HAP-1 (cell line): Measurements from ENCODE around the gene ANK3.
"Not testable (repeated sequence)": the region's sequence is repeated elsewhere in the genome, so short reads cannot be mapped to it uniquely, and the experiment has no call there.

ENCODE experiments used
- DNase-seq, 2 experiments: peaks; one replicate each; pipeline ENCODE4 v3.0.0-alpha.2; 2016 to 2020; ENCODE audit warnings: low spot score in 2 of 2
- H3K27me3 ChIP-seq: fragments of 250-450 bp; sonication (Bioruptor Pico); 2 replicates; pipeline ENCODE4 v1.5.1; 2020; ENCODE audit warnings: low read depth, mild to moderate bottlenecking, moderate library complexity
- H3K36me3 ChIP-seq: fragments of 250-450 bp; sonication (Bioruptor Pico); replicated peaks from 2 replicates; pipeline ENCODE4 v1.5.1; 2020; ENCODE audit warnings: mild to moderate bottlenecking
- H3K4me1 ChIP-seq: fragments of 250-450 bp; sonication (Bioruptor Pico); 2 replicates; pipeline ENCODE4 v1.5.1; 2020; ENCODE audit warnings: mild to moderate bottlenecking
- H3K4me3 ChIP-seq: fragments of 250-450 bp; sonication (Bioruptor Pico); 2 replicates; pipeline ENCODE4 v1.5.1; 2020; ENCODE audit warnings: mild to moderate bottlenecking, moderate library complexity
- H3K9me3 ChIP-seq: fragments of 250-450 bp; sonication (Bioruptor Pico); 2 replicates; pipeline ENCODE4 v1.5.1; 2020; ENCODE audit warnings: mild to moderate bottlenecking, moderate library complexity
- in situ Hi-C: fragments of 300-500 bp; cut with MboI; formaldehyde crosslinking; loops from 3 replicates; pipeline ENCODE4 v1.14.3; 2020; ENCODE audit warnings: low sequenced_read_pairs, inconsistent platforms, mixed read lengths

Gene ANK3

DNA sequence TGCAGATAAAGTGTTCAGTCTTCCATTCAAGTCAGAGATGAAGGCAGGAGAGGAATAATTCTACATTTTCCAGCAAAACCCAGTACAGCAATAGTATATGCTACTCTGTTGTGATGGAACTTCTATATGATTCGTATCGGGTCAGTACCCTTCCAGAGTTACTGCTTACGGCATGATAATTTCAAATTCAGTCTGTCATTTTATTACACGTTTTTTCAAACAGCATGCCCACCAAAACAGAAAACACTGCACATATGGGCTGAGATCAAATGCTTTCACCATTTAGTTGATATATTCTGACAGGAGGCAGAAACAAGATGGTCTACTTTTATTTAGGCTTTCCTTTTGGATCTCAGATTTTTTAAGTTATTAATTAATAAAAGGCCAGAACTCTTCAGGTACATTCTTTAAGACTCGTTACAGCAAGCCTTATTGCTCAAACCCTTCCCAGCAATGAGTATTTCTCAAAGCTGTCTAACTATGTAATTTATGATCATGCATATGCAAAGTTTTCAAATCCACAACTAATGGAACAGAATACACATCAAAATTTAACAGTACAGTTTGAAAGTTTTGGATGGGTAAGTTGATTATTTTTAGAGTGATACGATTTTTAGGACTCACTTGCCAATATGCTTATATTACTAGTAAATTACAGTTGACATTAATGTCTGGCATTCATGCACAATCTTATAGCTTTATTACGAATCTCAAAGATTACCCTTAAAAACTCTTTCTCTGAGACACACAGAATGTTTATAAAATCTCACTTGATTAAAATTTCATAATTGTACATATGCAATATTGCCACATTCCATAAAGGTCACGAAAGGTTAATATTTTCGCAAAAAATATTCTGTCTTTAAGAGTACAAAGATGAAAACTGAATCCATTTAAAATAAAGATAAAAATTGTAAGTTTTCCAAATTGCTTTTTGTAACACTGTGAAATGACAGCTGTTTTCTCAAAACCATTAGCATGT is 91.0 kb downstream of the ANK3 start:
- Histone ChIP-seq H3K27me3 (no peaks in the 10 kb centered on the region), H3K4me1 (peaks cover 8% of the 10 kb centered on the region), H3K4me3 (no peak overlapping the region), H3K36me3 (no peaks in the 10 kb centered on the region), H3K9me3 (no peaks in the 10 kb centered on the region)
- DNase-seq: no peak
- in situ Hi-C loops: no loop called here

- Histone ChIP-seq H3K27me3 (no peaks in the 10 kb centered on the region), H3K4me1 (peaks cover 8% of the 10 kb centered on the region), H3K9me3 (no peaks in the 10 kb centered on the region), H3K36me3 (no peaks in the 10 kb centered on the region), H3K4me3 (no peak overlapping the region)
- in situ Hi-C loops: no loop called here
- no peak for DNase-seq
Observed at GRCh38 chr10:60296073-60296472, 93.6 kb downstream of the ANK3 start.

GRCh38 chr10:60295028-60295937 is 94.4 kb downstream of the ANK3 start:
- peaks cover 3% of the 10 kb centered on the region for H3K4me1 ChIP-seq
- no peak for DNase-seq
- H3K36me3 ChIP-seq: no peaks in the 10 kb centered on the region
- no peaks in the 10 kb centered on the region for H3K9me3 ChIP-seq
- no peak overlapping the region for H3K4me3 ChIP-seq
- H3K27me3 ChIP-seq: no peaks in the 10 kb centered on the region
- in situ Hi-C loops: no loop called here

DNA sequence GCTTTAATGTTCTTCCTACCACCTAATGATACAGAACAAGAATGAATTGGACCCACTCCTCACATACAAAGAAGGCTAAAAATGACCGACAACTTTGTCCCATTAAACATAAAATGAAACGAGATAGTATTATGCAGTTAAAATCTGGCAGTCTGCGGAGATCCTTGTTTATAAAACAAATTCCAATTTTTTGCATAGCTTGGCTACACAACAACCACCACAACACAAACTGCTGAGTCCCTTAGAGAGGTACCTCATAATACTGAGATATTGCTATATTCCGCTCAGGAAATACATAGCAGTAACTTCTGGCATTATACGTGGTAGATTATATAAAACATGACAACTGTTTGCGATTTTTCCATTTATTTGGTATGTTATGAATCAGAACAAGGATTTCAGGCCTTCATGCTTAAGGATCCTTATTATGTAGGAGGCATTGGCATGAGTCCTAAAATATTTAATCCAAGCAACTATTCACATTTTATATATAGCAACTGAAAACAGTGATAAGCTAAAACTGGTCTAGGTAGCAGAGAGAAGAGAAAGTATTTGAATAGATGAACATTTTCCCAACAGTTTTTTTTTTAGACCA is 96.0 kb downstream of the ANK3 start:
- Histone ChIP-seq H3K9me3 (no peaks in the 10 kb centered on the region), H3K27me3 (no peaks in the 10 kb centered on the region), H3K36me3 (no peaks in the 10 kb centered on the region), H3K4me3 (no peak overlapping the region), H3K4me1 (no peaks in the 10 kb centered on the region; the same call in 1 of the 2 replicates)
- DNase-seq: no peak
- in situ Hi-C loops: no loop called here

- no peak for DNase-seq
- Histone ChIP-seq H3K4me1 (no peaks in the 10 kb centered on the region), H3K27me3 (no peaks in the 10 kb centered on the region), H3K4me3 (no peak overlapping the region), H3K36me3 (no peaks in the 10 kb centered on the region), H3K9me3 (no peaks in the 10 kb centered on the region)
- in situ Hi-C loops: no loop called here
Observed at GRCh38 chr10:60292998-60293397, 96.7 kb downstream of the ANK3 start.

DNA sequence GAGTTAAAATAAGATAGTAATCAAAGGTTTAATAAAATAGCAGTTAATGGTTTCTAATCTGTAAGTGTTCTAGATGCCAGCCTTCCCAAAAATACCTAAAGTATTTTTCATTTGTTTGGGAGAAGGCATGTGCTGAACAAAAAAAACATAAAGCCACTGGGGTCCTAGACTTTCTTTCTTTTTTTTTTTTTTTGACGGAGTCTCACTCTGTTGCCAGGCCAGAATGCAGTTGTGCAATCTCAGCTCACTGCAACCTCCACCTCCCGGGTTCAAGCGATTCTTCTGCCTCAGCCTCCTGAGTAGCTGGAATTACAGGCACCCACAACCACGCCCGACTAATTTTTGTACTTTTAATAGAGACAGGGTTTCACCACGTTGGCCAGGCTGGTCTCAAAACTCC is 97.1 kb downstream of the ANK3 start:
- H3K36me3 ChIP-seq, in situ Hi-C loops, H3K4me1 ChIP-seq, DNase-seq, H3K9me3 ChIP-seq, H3K4me3 ChIP-seq, H3K27me3 ChIP-seq: not testable (repeated sequence)

GRCh38 chr10:60291344-60291930 is 98.2 kb downstream of the ANK3 start:
- in situ Hi-C loops: no loop called here
- Histone ChIP-seq H3K27me3 (0 out of 2 replicates have a peak, but pooled peaks cover 3% of the 10 kb centered on the region), H3K4me1 (no peaks in the 10 kb centered on the region; the same call in 1 of the 2 replicates), H3K4me3 (no peak overlapping the region), H3K9me3 (no peaks in the 10 kb centered on the region), H3K36me3 (no peaks in the 10 kb centered on the region)
- DNase-seq: no peak

DNA sequence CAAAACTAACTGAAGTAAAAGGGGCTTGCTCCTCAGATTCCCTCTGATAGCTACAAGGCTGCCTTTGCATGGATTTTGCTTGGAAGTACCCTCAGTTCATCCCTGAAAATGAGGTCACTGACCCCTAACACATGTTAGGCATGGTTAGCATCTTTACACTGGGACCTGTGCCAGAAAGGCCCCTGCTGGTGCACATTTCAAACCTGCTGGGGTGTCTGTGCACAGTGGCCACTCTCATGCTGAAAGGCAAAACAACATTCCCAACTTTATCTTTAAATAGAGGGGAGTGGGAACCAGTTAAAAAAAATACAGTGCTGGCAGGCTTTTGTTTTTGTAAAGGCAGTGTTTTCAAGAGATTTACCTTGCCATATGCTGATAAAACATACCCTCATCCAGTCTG is 99.1 kb downstream of the ANK3 start:
- Histone ChIP-seq H3K4me1 (no peaks in the 10 kb centered on the region; the same call in 1 of the 2 replicates), H3K4me3 (no peak overlapping the region), H3K36me3 (no peaks in the 10 kb centered on the region), H3K9me3 (no peaks in the 10 kb centered on the region), H3K27me3 (0 out of 2 replicates have a peak, but pooled peaks cover 4% of the 10 kb centered on the region)
- DNase-seq: no peak
- in situ Hi-C loops: no loop called here

DNA sequence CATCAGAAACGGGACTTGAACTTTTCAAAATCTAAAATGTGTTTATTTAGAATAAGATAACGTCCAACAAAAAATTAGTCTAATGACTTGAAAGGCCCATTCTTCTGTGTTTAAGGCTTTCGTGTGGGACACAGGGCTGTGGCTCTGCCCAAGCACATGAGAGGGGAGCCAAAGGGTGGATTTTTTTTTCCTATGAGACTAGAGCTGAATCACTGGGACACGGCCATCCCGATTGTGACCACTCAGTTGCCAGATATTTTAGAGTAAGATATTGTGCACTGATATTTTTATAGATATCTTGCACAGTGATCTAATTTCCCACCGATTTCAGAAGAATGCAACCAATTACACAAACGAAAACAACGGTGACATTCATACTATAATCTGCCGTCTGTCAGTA is 99.9 kb downstream of the ANK3 start:
- 0 out of 2 replicates have a peak, but pooled peaks cover 4% of the 10 kb centered on the region for H3K27me3 ChIP-seq
- H3K4me3 ChIP-seq: no peak overlapping the region
- H3K36me3 ChIP-seq: no peaks in the 10 kb centered on the region
- in situ Hi-C loops: no loop called here
- H3K4me1 ChIP-seq: no peaks in the 10 kb centered on the region; the same call in 1 of the 2 replicates
- no peak for DNase-seq
- no peaks in the 10 kb centered on the region for H3K9me3 ChIP-seq

DNA sequence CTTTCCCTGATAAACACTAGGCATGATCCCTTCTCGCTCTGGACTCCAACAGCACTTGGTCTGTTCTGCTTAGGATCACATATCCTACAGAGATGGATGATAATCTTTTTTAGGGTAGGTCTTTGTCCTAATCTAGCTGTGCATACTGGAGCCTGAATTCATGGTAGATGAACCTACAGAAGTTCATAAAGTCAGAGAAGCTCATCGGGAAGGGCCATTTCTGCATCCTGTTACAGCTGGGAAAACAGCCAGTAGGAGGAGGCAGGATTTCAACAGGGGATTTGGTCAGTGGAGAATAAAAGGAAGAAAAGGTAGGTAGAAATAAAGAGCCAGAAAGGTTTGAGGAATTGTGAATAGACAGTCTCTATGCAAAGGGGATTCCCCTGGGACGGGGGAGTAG is 101.4 kb downstream of the ANK3 start:
- Histone ChIP-seq H3K4me1 (no peaks in the 10 kb centered on the region; the same call in 1 of the 2 replicates), H3K4me3 (no peak overlapping the region), H3K9me3 (no peaks in the 10 kb centered on the region), H3K27me3 (0 out of 2 replicates have a peak, but pooled peaks cover 4% of the 10 kb centered on the region), H3K36me3 (no peaks in the 10 kb centered on the region)
- in situ Hi-C loops: no loop called here
- DNase-seq: no peak

- in situ Hi-C loops: no loop called here
- Histone ChIP-seq H3K9me3 (no peaks in the 10 kb centered on the region), H3K36me3 (no peaks in the 10 kb centered on the region), H3K4me1 (no peaks in the 10 kb centered on the region; the same call in 1 of the 2 replicates), H3K4me3 (no peak overlapping the region), H3K27me3 (0 out of 2 replicates have a peak, but pooled peaks cover 4% of the 10 kb centered on the region)
- DNase-seq: no peak
Observed at GRCh38 chr10:60286559-60286958, 103.1 kb downstream of the ANK3 start.

- H3K4me1 ChIP-seq: no peaks in the 10 kb centered on the region; the same call in none of the 2 replicates
- no peak overlapping the region for H3K4me3 ChIP-seq
- no peak for DNase-seq
- H3K9me3 ChIP-seq: no peaks in the 10 kb centered on the region
- 0 out of 2 replicates have a peak, but pooled peaks cover 4% of the 10 kb centered on the region for H3K27me3 ChIP-seq
- in situ Hi-C loops: no loop called here
- no peaks in the 10 kb centered on the region for H3K36me3 ChIP-seq
Observed at GRCh38 chr10:60283397-60283796, 106.3 kb downstream of the ANK3 start.

DNA sequence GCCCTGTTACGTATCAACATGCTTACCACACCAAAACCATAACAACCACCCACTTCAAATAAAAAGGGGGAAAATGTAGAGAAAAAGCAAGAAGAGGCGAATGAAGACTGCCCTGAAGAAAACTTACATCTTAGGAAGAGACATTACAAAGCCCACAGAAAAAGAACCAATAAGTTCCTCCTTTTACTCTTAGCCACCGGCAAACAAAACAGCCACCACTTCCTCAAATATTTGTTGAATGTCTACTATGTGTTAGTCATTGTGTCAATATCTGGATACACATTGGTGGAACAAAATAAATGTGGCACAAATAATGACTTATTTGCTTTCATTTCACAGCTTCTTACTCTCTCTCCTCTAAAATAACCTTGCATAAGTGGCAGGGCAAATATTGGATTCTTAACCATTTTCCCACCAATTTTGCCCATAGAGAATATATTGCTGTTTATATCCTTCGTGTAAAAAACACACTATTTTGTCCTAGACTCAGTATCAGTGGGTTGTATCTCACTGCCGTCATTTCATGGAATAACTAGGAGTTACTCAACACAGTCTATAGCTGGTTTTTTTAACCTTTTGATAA is 106.8 kb downstream of the ANK3 start:
- in situ Hi-C loops: no loop called here
- no peak overlapping the region for H3K4me3 ChIP-seq
- no peaks in the 10 kb centered on the region for H3K9me3 ChIP-seq
- no peaks in the 10 kb centered on the region for H3K36me3 ChIP-seq
- H3K27me3 ChIP-seq: 0 out of 2 replicates have a peak, but pooled peaks cover 4% of the 10 kb centered on the region
- no peaks in the 10 kb centered on the region; the same call in none of the 2 replicates for H3K4me1 ChIP-seq
- DNase-seq: no peak
